ENCODE results near the gene PDGFC. TPM values are rescaled to one million over a fixed set of nuclear protein-coding genes. Genes with fewer than 3 reads are reported as not detected.

Gene PDGFC
- total RNA-seq, 1 experiment from 2014 or later = 30.3 TPM

GRCh38 chr4:156838761-156839160 is 132.8 kb downstream of the PDGFC start:
- Histone ChIP-seq H3K4me3 (no peak overlapping the region), H3K36me3 (peaks cover 5% of the 10 kb centered on the region), H3K9me3 (peaks cover 8% of the 10 kb centered on the region), H3K27me3 (no peaks in the 10 kb centered on the region)
- DNase-seq = no peak

GRCh38 chr4:156837625-156838345 is 133.8 kb downstream of the PDGFC start:
- DNase-seq = no peak
- H3K9me3 ChIP-seq = peaks cover 7% of the 10 kb centered on the region
- H3K27me3 ChIP-seq = no peaks in the 10 kb centered on the region
- H3K36me3 ChIP-seq = peaks cover 3% of the 10 kb centered on the region
- no peak overlapping the region for H3K4me3 ChIP-seq

GRCh38 chr4:156832886-156833285 is 138.7 kb downstream of the PDGFC start:
- no peak for DNase-seq
- Histone ChIP-seq H3K4me3 (no peak overlapping the region), H3K27me3 (no peaks in the 10 kb centered on the region), H3K36me3 (peaks cover 2% of the 10 kb centered on the region), H3K9me3 (no peaks in the 10 kb centered on the region)

GRCh38 chr4:156830351-156830750 is 141.2 kb downstream of the PDGFC start:
- Histone ChIP-seq H3K27me3 (no peaks in the 10 kb centered on the region), H3K36me3 (no peaks in the 10 kb centered on the region; the same call in 1 of the 2 replicates), H3K9me3 (no peaks in the 10 kb centered on the region), H3K4me3 (no peak overlapping the region)
- peak; percentile 28 for DNase-seq

GRCh38 chr4:156829201-156829873 is 142.3 kb downstream of the PDGFC start:
- DNase-seq = peak; percentile 63
- H3K9me3 ChIP-seq = no peaks in the 10 kb centered on the region
- H3K4me3 ChIP-seq = peak overlapping the region; percentile 30

GRCh38 chr4:156827519-156827918 is 144.1 kb downstream of the PDGFC start:
- Histone ChIP-seq H3K36me3 (no peaks in the 10 kb centered on the region; the same call in 1 of the 2 replicates), H3K4me3 (no peak overlapping the region), H3K27me3 (no peaks in the 10 kb centered on the region), H3K9me3 (no peaks in the 10 kb centered on the region)
- DNase-seq = no peak

More at GRCh38 chr4:156829201-156829873, 142.3 kb downstream of the PDGFC start:
- no peaks in the 10 kb centered on the region; the same call in 1 of the 2 replicates for H3K36me3 ChIP-seq
- H3K27me3 ChIP-seq = no peaks in the 10 kb centered on the region

GRCh38 chr4:156825074-156825473 is 146.5 kb downstream of the PDGFC start:
- Histone ChIP-seq H3K9me3 (no peaks in the 10 kb centered on the region), H3K4me3 (no peak overlapping the region), H3K27me3 (no peaks in the 10 kb centered on the region), H3K36me3 (no peaks in the 10 kb centered on the region)
- peak; percentile 5 for DNase-seq

GRCh38 chr4:156824451-156825060 is 147.0 kb downstream of the PDGFC start:
- Histone ChIP-seq H3K9me3 (no peaks in the 10 kb centered on the region), H3K27me3 (no peaks in the 10 kb centered on the region), H3K4me3 (no peak overlapping the region), H3K36me3 (no peaks in the 10 kb centered on the region)
- DNase-seq = no peak

GRCh38 chr4:156820931-156821330 is 150.7 kb downstream of the PDGFC start:
- no peaks in the 10 kb centered on the region for H3K9me3 ChIP-seq
- no peak for DNase-seq
- H3K36me3 ChIP-seq = no peaks in the 10 kb centered on the region
- no peak overlapping the region for H3K4me3 ChIP-seq
- no peaks in the 10 kb centered on the region for H3K27me3 ChIP-seq

- Histone ChIP-seq H3K36me3 (no peaks in the 10 kb centered on the region), H3K9me3 (no peaks in the 10 kb centered on the region), H3K4me3 (no peak overlapping the region), H3K27me3 (no peaks in the 10 kb centered on the region)
- no peak for DNase-seq
These were observed 155.2 kb downstream of the PDGFC start for GRCh38 chr4:156816360-156816755.

- no peak for DNase-seq
- H3K27me3 ChIP-seq = no peaks in the 10 kb centered on the region
- no peaks in the 10 kb centered on the region for H3K36me3 ChIP-seq
- no peaks in the 10 kb centered on the region for H3K9me3 ChIP-seq
- H3K4me3 ChIP-seq = no peak overlapping the region
These were observed 155.8 kb downstream of the PDGFC start for GRCh38 chr4:156815717-156816359.

- Histone ChIP-seq H3K4me3 (no peak overlapping the region), H3K36me3 (no peaks in the 10 kb centered on the region; the same call in 1 of the 2 replicates), H3K27me3 (no peaks in the 10 kb centered on the region), H3K9me3 (no peaks in the 10 kb centered on the region)
- no peak for DNase-seq
These were observed 159.6 kb downstream of the PDGFC start for GRCh38 chr4:156811963-156812362.

GRCh38 chr4:156811286-156811685 is 160.3 kb downstream of the PDGFC start:
- Histone ChIP-seq H3K36me3 (no peaks in the 10 kb centered on the region; the same call in 1 of the 2 replicates), H3K4me3 (no peak overlapping the region), H3K27me3 (no peaks in the 10 kb centered on the region), H3K9me3 (no peaks in the 10 kb centered on the region)
- no peak for DNase-seq

- no peak for DNase-seq
- H3K27me3 ChIP-seq = no peaks in the 10 kb centered on the region
- H3K4me3 ChIP-seq = no peak overlapping the region
- H3K36me3 ChIP-seq = peaks cover 2% of the 10 kb centered on the region
- H3K9me3 ChIP-seq = no peaks in the 10 kb centered on the region; the same call in 1 of the 2 replicates
These were observed 165.9 kb downstream of the PDGFC start for GRCh38 chr4:156805696-156806095.

GRCh38 chr4:156803056-156803455 is 168.5 kb downstream of the PDGFC start:
- no peaks in the 10 kb centered on the region; the same call in 1 of the 2 replicates for H3K9me3 ChIP-seq
- H3K36me3 ChIP-seq = peaks cover 3% of the 10 kb centered on the region
- no peak for DNase-seq
- no peaks in the 10 kb centered on the region for H3K27me3 ChIP-seq
- no peak overlapping the region for H3K4me3 ChIP-seq

GRCh38 chr4:156800463-156800862 is 171.1 kb downstream of the PDGFC start:
- Histone ChIP-seq H3K36me3 (peaks cover 3% of the 10 kb centered on the region), H3K9me3 (no peaks in the 10 kb centered on the region; the same call in 1 of the 2 replicates), H3K4me3 (no peak overlapping the region), H3K27me3 (no peaks in the 10 kb centered on the region)
- DNase-seq = no peak

- no peaks in the 10 kb centered on the region; the same call in 1 of the 2 replicates for H3K9me3 ChIP-seq
- DNase-seq = no peak
- H3K36me3 ChIP-seq = peaks cover 3% of the 10 kb centered on the region
- H3K27me3 ChIP-seq = no peaks in the 10 kb centered on the region
- no peak overlapping the region for H3K4me3 ChIP-seq
These were observed 172.4 kb downstream of the PDGFC start for GRCh38 chr4:156799121-156799589.

Data from MG63 (cell line).